RWPE2 (cell line): ENCODE measurements around the gene CYP26C1.

Source experiments
- ATAC-seq: fragments of 200-7000 bp; cut with Tn5 transposase; 3 replicates; pipeline ENCODE4 v1.9.1; 2021; ENCODE audit warnings: low read depth
- DNase-seq: peaks from one replicate; pipeline ENCODE4 v3.0.0-alpha.2; 2020; ENCODE audit warnings: low spot score
- H3K27ac ChIP-seq: fragments of 450-650 bp; 2 replicates; pipeline ENCODE4 v1.5.1; 2017; ENCODE audit warnings: mild to moderate bottlenecking; ENCODE audit not compliant: poor library complexity, severe bottlenecking
- H3K27me3 ChIP-seq: fragments of 250-450 bp; sonication (Bioruptor Pico); 2 replicates; pipeline ENCODE4 v1.5.1; 2021; ENCODE audit warnings: mild to moderate bottlenecking, moderate library complexity; ENCODE audit not compliant: insufficient read depth, poor library complexity, severe bottlenecking
- H3K36me3 ChIP-seq: fragments of 250-450 bp; sonication (Bioruptor Pico); 2 replicates; pipeline ENCODE4 v1.5.1; 2020; ENCODE audit warnings: low read depth, mild to moderate bottlenecking, moderate library complexity
- H3K4me1 ChIP-seq: fragments of 250-450 bp; sonication (Bioruptor Pico); 2 replicates; pipeline ENCODE4 v1.5.1; 2021; ENCODE audit warnings: mild to moderate bottlenecking, moderate library complexity; ENCODE audit not compliant: insufficient read depth, poor library complexity, severe bottlenecking
- H3K4me3 ChIP-seq: fragments of 250-450 bp; sonication (Bioruptor Pico); 2 replicates; pipeline ENCODE4 v1.5.1; 2021; ENCODE audit warnings: mild to moderate bottlenecking, moderate library complexity; ENCODE audit not compliant: severe bottlenecking
- H3K9me3 ChIP-seq: fragments of 250-450 bp; sonication (Bioruptor Pico); 2 replicates; pipeline ENCODE4 v1.5.1; 2021; ENCODE audit warnings: mild to moderate bottlenecking, moderate library complexity; ENCODE audit not compliant: severe bottlenecking
- CTCF ChIP-seq: fragments of 450-650 bp; IDR thresholded peaks from one replicate; pipeline ENCODE4 v1.5.1; 2017; ENCODE audit warnings: mild to moderate bottlenecking, moderate library complexity; ENCODE audit not compliant: poor library complexity, severe bottlenecking

Gene CYP26C1

DNA sequence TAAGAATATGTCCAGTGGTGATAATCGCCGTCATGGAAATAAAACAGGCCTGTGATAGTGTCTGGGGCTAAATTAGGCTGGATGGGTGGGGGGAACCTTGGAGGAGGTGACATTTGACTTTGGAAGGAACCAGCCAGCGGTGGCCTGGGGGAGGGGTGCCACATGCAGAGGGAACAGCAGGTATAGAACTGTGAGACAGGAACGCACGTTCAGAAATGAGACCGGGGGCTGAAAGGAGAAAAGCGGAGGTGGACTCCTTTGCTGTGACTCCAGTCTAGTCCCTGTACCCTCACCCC lies 10.5 kb downstream of the CYP26C1 start:
- DNase-seq, result no peak
- no peak for ATAC-seq
- Histone ChIP-seq H3K27ac (no peak overlapping the region), H3K36me3 (no peaks in the 10 kb centered on the region), H3K27me3 (peaks cover 82% of the 10 kb centered on the region), H3K9me3 (no peaks in the 10 kb centered on the region), H3K4me1 (no peaks in the 10 kb centered on the region), H3K4me3 (no peak overlapping the region)
- no peak for TF ChIP-seq CTCF

DNA sequence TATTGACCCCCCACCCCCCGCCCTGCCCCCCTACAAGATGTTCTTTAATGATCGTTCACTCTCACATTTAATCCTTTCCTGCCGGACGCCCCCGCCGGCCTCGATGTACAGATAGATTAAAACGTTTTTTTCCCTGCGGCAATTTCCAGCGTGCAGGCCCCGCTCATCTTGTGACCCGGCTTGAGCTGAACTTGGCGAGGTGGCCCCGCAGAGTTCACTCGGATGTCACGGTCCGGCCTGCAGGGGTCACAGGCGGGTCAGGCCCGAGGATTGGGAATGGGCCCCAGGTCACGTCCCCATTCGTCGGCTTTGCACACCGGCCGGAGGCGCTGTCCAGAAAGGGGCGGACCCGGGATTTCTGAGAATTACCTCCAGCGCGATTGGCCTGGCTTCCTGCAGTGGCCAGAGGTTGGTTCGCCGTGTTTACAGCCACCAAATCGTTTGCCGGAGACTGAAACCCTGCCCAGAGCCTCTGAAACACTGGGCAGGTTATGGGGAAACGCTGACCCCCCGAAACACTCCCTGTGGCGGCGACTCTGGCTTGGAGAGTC lies 11.2 kb downstream of the CYP26C1 start:
- Histone ChIP-seq H3K4me1 (no peaks in the 10 kb centered on the region), H3K27me3 (peaks cover 81% of the 10 kb centered on the region), H3K36me3 (no peaks in the 10 kb centered on the region), H3K27ac (no peak overlapping the region), H3K9me3 (no peaks in the 10 kb centered on the region), H3K4me3 (no peak overlapping the region)
- DNase-seq, result no peak
- no peak for TF ChIP-seq CTCF
- no peak for ATAC-seq

- no peaks in the 10 kb centered on the region for H3K36me3 ChIP-seq
- no peaks in the 10 kb centered on the region for H3K9me3 ChIP-seq
- H3K27ac ChIP-seq, result no peak overlapping the region
- no peaks in the 10 kb centered on the region for H3K4me1 ChIP-seq
- DNase-seq (no peak), ATAC-seq (peak; percentile 45)
- no peak for TF ChIP-seq CTCF
- no peak overlapping the region for H3K4me3 ChIP-seq
- H3K27me3 ChIP-seq, result peaks cover 76% of the 10 kb centered on the region
These were observed 11.7 kb downstream of the CYP26C1 start for GRCh38 chr10:93072225-93072712.

DNA sequence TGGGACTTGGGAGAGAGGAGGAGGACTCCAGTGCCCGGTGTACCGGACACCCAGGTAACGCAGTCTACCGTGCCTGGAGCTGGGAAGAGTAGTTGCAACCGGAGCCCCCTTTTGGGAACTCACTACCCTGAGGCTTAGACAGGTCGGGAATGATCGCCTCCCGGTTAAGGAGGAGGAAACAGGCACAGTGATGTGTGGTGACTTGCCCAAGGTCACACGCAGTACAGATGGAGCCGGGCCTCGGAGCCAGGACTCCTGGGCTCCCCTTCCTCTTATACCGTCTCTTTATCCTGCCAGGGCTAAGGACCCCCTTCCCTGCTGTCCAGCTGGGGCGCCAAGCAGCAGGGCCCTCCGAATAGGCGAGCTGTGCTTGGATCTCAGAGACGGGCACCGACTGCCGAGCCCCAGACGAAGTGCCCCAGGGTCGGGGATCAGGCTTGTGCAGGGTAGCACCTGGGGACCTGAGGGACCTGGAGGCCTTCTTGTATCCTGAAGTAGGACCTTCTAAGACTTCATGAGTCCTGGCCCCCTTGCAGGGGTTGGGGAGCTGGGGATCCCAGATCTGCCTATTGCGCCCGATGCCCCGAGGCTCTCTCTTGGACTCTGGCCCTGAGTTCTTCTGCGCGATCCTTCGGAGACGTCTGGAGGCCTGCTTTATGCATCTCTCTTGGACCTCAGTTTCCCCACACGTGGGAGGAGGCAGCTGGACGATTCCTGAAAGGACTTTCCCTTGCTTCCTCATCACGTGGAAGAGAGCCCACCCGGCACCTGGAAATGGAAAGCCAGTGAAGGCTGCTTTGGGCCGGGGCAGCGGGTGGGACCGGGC lies 12.3 kb downstream of the CYP26C1 start:
- peak; percentile 8 for ATAC-seq

More for the DNA sequence above, 12.3 kb downstream of the CYP26C1 start:
- no peaks in the 10 kb centered on the region for H3K4me1 ChIP-seq
- DNase-seq, result no peak
- TF ChIP-seq CTCF, result no peak
- H3K4me3 ChIP-seq, result no peak overlapping the region
- no peaks in the 10 kb centered on the region for H3K36me3 ChIP-seq
- no peaks in the 10 kb centered on the region for H3K9me3 ChIP-seq
- no peak overlapping the region for H3K27ac ChIP-seq
- H3K27me3 ChIP-seq, result peaks cover 74% of the 10 kb centered on the region
